ENCODE measurements around the gene ALAD. TPM values are rescaled to one million over a fixed set of nuclear protein-coding genes. Genes with fewer than 3 reads are reported as not detected.

ALAD gene
- 18.9 and 20.9 TPM in 2 replicates for total RNA-seq (2021)
- percentile 53 among the genes with signal in this experiment for Bru-seq, nascent RNA
- percentile 62 among the genes with signal in this experiment for BruChase-seq, experiment 1, labeled RNA remaining after a 2-hour chase
- BruChase-seq, experiment 2, labeled RNA remaining after a 6-hour chase, result percentile 66 among the genes with signal in this experiment
- long read RNA-seq, transcript ALAD-201 (12 exons, 3,173 nt), result major isoform, 9 of 26 reads
- long read RNA-seq, partial matches to known transcripts, result 2 of 26 reads
- long read RNA-seq, other reads (novel, unspliced or antisense), result 13 of 26 reads

DNA sequence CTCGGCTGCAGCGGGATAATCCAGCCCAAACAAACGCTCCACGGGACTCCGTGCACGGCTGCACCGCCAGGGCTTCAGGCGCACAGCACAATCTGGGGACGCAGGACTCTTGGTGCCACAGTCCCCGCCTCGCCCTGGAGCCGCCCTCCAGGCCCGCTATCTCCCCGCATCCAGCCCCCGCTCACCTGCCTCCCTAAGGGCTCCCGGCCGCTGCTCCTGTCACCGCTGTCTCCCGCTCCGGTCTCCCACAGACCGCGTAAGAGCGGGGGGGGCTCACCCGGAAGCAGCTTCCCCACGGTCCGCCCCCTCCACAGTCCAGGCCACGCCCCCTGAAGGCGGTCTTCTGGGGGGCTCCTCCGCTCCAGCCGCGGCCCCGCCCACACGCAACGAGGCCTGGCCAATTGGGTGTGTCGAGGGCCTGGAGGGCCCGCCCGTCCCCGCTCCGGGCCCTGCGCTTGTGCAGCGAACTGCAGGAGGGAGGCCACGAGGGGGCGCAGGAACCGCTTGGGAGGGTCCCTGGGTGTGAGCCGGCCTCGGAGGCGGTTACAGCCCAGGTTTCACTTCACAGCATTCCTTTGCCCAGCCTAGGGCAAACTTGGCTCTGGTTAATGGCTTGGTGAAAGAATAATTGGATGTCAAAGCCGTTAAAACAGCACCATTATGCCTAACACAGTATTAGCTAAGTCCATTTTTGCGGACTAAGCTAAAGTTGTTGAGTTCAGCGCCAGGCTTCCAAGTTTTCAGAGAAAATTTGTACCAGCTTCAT lies at the start of gene ALAD:
Gene ALAD (minus strand): TSS at position 258 of the 766 bp plus-strand sequence. CDS start 7,725 bp downstream, outside the sequence.
- no peaks in the 10 kb centered on the region for H3K9me3 ChIP-seq (ENCODE audit: low read depth, low read length, poor library complexity, severe bottlenecking)
- H3K4me3 ChIP-seq (ENCODE audit: low read depth, low read length, poor library complexity, severe bottlenecking), result peak within 1 kb of the TSS; percentile 95
- no TSS peak for BruUV-seq (replicated peaks)
- H3K36me3 ChIP-seq (ENCODE audit: insufficient read depth, low read length, poor library complexity, severe bottlenecking), result no peaks in the 10 kb centered on the region
- intact Hi-C loops (cut with micrococcal nuclease; ENCODE audit: unreplicated experiment), result loop anchor here (2.0 to 10.0 kb wide), 4 partner anchors 96 to 258 kb away; partner anchors contain the start of genes CDC26, PRPF4 and RNF183
- peak within 1 kb of the TSS; percentile 57 for H3K27ac ChIP-seq (ENCODE audit: low read depth, low read length, poor library complexity, severe bottlenecking)
- CTCF ChIA-PET, result interaction anchor here (0.6 to 2.0 kb wide), 6 partner anchors 8 to 257 kb away, joined by 3 to 12 read pairs (median 6); partner anchors contain the start of genes C9orf43 and POLE3
- no peaks in the 10 kb centered on the region for H3K27me3 ChIP-seq (replicated peaks; ENCODE audit: insufficient read depth, low read depth, low read length, poor library complexity)
- DNase-seq (ENCODE audit: low spot score), result peak; percentile 99
- POLR2A ChIA-PET (ENCODE audit: low non-redundant PET), result interaction anchor here (0.5 kb wide), 1 partner anchor 9 kb away, joined by 3 read pairs; the partner anchor contains the start of genes C9orf43 and POLE3
- peaks cover 4% of the 10 kb centered on the region for H3K4me1 ChIP-seq (ENCODE audit: insufficient read depth, low read length, poor library complexity, severe bottlenecking)
- TF ChIP-seq EZH2 (IDR thresholded peaks at IDR 0.05; ENCODE audit: borderline replicate concordance, low read depth, low read length, poor library complexity, severe bottlenecking), result no peak
- TF ChIP-seq, protein P1, sequence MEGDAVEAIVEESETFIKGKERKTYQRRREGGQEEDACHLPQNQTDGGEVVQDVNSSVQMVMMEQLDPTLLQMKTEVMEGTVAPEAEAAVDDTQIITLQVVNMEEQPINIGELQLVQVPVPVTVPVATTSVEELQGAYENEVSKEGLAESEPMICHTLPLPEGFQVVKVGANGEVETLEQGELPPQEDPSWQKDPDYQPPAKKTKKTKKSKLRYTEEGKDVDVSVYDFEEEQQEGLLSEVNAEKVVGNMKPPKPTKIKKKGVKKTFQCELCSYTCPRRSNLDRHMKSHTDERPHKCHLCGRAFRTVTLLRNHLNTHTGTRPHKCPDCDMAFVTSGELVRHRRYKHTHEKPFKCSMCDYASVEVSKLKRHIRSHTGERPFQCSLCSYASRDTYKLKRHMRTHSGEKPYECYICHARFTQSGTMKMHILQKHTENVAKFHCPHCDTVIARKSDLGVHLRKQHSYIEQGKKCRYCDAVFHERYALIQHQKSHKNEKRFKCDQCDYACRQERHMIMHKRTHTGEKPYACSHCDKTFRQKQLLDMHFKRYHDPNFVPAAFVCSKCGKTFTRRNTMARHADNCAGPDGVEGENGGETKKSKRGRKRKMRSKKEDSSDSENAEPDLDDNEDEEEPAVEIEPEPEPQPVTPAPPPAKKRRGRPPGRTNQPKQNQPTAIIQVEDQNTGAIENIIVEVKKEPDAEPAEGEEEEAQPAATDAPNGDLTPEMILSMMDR (conservative IDR thresholded peaks at IDR 0.05; ENCODE audit: low read depth, low read length), result peak; percentile 99

GRCh38 chr9:113449376-113449775 lies 48.3 kb upstream of the ALAD start:
- H3K4me3 ChIP-seq (ENCODE audit: low read depth, low read length, poor library complexity, severe bottlenecking), result no peak overlapping the region
- no peaks in the 10 kb centered on the region for H3K4me1 ChIP-seq (ENCODE audit: insufficient read depth, low read length, poor library complexity, severe bottlenecking)
- no peak overlapping the region for H3K27ac ChIP-seq (ENCODE audit: low read depth, low read length, poor library complexity, severe bottlenecking)
- TF ChIP-seq EZH2 (IDR thresholded peaks at IDR 0.05; ENCODE audit: borderline replicate concordance, low read depth, low read length, poor library complexity, severe bottlenecking), result no peak
- TF ChIP-seq, protein P1 (conservative IDR thresholded peaks at IDR 0.05; ENCODE audit: low read depth, low read length), result no peak
- POLR2A ChIA-PET (ENCODE audit: low non-redundant PET), result no interaction called here
- no TSS peak for BruUV-seq (replicated peaks)
- DNase-seq (ENCODE audit: low spot score), result no peak
- no peaks in the 10 kb centered on the region for H3K9me3 ChIP-seq (ENCODE audit: low read depth, low read length, poor library complexity, severe bottlenecking)
- no peaks in the 10 kb centered on the region for H3K36me3 ChIP-seq (ENCODE audit: insufficient read depth, low read length, poor library complexity, severe bottlenecking)
- intact Hi-C loops (cut with micrococcal nuclease; ENCODE audit: unreplicated experiment), result no loop called here
- CTCF ChIA-PET, result no interaction called here
- no peaks in the 10 kb centered on the region for H3K27me3 ChIP-seq (replicated peaks; ENCODE audit: insufficient read depth, low read depth, low read length, poor library complexity)

- CTCF ChIA-PET, result interaction anchor here (0.7 to 2.2 kb wide), 10 partner anchors 46 to 235 kb away, joined by 3 to 41 read pairs (median 6); no protein-coding TSS in a partner anchor
- H3K27ac ChIP-seq (ENCODE audit: low read depth, low read length, poor library complexity, severe bottlenecking), result no peak overlapping the region
- no peaks in the 10 kb centered on the region for H3K9me3 ChIP-seq (ENCODE audit: low read depth, low read length, poor library complexity, severe bottlenecking)
- no peak overlapping the region for H3K4me3 ChIP-seq (ENCODE audit: low read depth, low read length, poor library complexity, severe bottlenecking)
- peak; percentile 65 for DNase-seq (ENCODE audit: low spot score)
- H3K36me3 ChIP-seq (ENCODE audit: insufficient read depth, low read length, poor library complexity, severe bottlenecking), result no peaks in the 10 kb centered on the region
- H3K4me1 ChIP-seq (ENCODE audit: insufficient read depth, low read length, poor library complexity, severe bottlenecking), result no peaks in the 10 kb centered on the region
- intact Hi-C loops (cut with micrococcal nuclease; ENCODE audit: unreplicated experiment), result loop anchor here (2.0 kb wide), 2 partner anchors 144 to 212 kb away; no protein-coding TSS in a partner anchor
- TF ChIP-seq, protein P1 (conservative IDR thresholded peaks at IDR 0.05; ENCODE audit: low read depth, low read length), result peak; percentile 71
- no peak for TF ChIP-seq EZH2 (IDR thresholded peaks at IDR 0.05; ENCODE audit: borderline replicate concordance, low read depth, low read length, poor library complexity, severe bottlenecking)
- POLR2A ChIA-PET (ENCODE audit: low non-redundant PET), result interaction anchor here (0.7 kb wide), 1 partner anchor 211 kb away, joined by 4 read pairs; no protein-coding TSS in a partner anchor
- no TSS peak for BruUV-seq (replicated peaks)
- no peaks in the 10 kb centered on the region for H3K27me3 ChIP-seq (replicated peaks; ENCODE audit: insufficient read depth, low read depth, low read length, poor library complexity)
Observed at GRCh38 chr9:113446323-113446740, 45.2 kb upstream of the ALAD start.
